Thyroid gland (tissue), 4 donors: Measurements from ENCODE around the gene SLC7A6OS.

Source experiments
- POLR2A ChIP-seq, 2 donors: fragments of 450-650 bp; IDR thresholded peaks; one replicate each; pipeline ENCODE4 v1.6.1; 2017; ENCODE audit warnings: antibody characterized with exemption in 2 of 2, mild to moderate bottlenecking in 2 of 2, moderate library complexity in 1 of 2
- TF ChIP-seq, protein P1 (sequence below), 6 experiments: fragments of 200-600 bp in 3 of 6; fragments of 450-650 bp in 3 of 6; sonication (generic) in 3 of 6; IDR thresholded peaks; one replicate each; pipeline ENCODE4 v1.5.1; 2016 to 2019; ENCODE audit warnings: antibody characterized with exemption in 6 of 6, mild to moderate bottlenecking in 2 of 6, inconsistent platforms in 1 of 6, moderate library complexity in 1 of 6

DNA sequence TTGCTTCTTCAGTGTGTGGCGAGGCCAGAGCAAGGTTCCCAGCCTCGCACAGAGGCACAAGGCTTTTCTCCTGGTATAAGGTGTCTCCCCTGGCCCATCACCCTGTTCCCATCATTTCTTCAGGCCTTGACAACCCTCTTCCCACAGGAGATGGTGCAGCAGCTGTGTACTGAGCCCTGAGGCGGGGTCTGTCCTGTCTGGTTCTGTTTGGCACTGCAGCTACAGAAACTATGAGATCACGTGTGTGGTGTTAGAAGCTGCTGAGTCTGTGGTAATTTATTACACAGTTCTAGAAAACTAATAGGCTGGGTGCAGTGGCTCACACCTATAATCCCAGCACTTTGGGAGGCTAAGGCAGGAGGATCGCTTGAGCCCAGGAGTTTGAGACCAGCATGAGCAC is 58.4 kb downstream of the SLC7A6OS start:
- TF ChIP-seq, protein P1, sequence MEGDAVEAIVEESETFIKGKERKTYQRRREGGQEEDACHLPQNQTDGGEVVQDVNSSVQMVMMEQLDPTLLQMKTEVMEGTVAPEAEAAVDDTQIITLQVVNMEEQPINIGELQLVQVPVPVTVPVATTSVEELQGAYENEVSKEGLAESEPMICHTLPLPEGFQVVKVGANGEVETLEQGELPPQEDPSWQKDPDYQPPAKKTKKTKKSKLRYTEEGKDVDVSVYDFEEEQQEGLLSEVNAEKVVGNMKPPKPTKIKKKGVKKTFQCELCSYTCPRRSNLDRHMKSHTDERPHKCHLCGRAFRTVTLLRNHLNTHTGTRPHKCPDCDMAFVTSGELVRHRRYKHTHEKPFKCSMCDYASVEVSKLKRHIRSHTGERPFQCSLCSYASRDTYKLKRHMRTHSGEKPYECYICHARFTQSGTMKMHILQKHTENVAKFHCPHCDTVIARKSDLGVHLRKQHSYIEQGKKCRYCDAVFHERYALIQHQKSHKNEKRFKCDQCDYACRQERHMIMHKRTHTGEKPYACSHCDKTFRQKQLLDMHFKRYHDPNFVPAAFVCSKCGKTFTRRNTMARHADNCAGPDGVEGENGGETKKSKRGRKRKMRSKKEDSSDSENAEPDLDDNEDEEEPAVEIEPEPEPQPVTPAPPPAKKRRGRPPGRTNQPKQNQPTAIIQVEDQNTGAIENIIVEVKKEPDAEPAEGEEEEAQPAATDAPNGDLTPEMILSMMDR (IDR thresholded peaks at IDR 0.05), result no peak
- TF ChIP-seq POLR2A (IDR thresholded peaks at IDR 0.05), result no peak
